Esophagus squamous epithelium (tissue), 5 donors: ENCODE results near the gene ABHD11. TPM values are rescaled to one million over a fixed set of nuclear protein-coding genes. Genes with fewer than 3 reads are reported as not detected.
A peak's percentile ranks its signal among the peaks of the same experiment; 100 is the strongest.

Experiments
- DNase-seq: peaks from one replicate; lab custom pipeline; 2025; lab: John Stamatoyannopoulos, UW
- H3K27ac ChIP-seq, 4 donors: fragments of 200-600 bp; sonication (generic); one replicate each; pipeline ENCODE4 v1.5.1; 2016 to 2019; ENCODE audit warnings: mild to moderate bottlenecking in 1 of 4
- H3K27me3 ChIP-seq, 4 donors: fragments of 200-600 bp; sonication (generic); 1 replicate in 3 of 4; 2 replicates in 1 of 4; pipeline versions ENCODE4 v1.5.1 to v1.6.0; 2017 to 2021; ENCODE audit warnings: antibody characterized with exemption in 1 of 4
- H3K36me3 ChIP-seq, 3 donors: fragments of 200-600 bp; sonication (generic); one replicate each; pipeline ENCODE4 v1.5.1; 2016 to 2019
- H3K4me1 ChIP-seq, 3 donors: fragments of 200-600 bp; sonication (generic); one replicate each; pipeline ENCODE4 v1.5.1; 2017 to 2019
- H3K4me3 ChIP-seq, 4 donors: fragments of 200-600 bp; sonication (generic); 1 replicate in 3 of 4; 2 replicates in 1 of 4; pipeline ENCODE4 v1.5.1; 2016 to 2019; ENCODE audit warnings: mild to moderate bottlenecking in 2 of 4, moderate library complexity in 1 of 4
- H3K9me3 ChIP-seq, 3 donors: fragments of 200-600 bp; sonication (generic); one replicate each; pipeline ENCODE4 v1.5.1; 2016 to 2019
- CTCF ChIP-seq, 6 experiments: fragments of 450-650 bp in 4 of 6; fragments of 200-600 bp in 2 of 6; sonication (generic) in 2 of 6; IDR thresholded peaks; one replicate each; pipeline ENCODE4 v1.5.1; 2016 to 2019; ENCODE audit warnings: antibody characterized with exemption in 6 of 6, mild to moderate bottlenecking in 4 of 6, moderate library complexity in 4 of 6
- POLR2A ChIP-seq, 4 donors: fragments of 450-650 bp; IDR thresholded peaks; one replicate each; pipeline ENCODE4 v1.6.1; 2017; ENCODE audit warnings: antibody characterized with exemption in 4 of 4, mild to moderate bottlenecking in 4 of 4, moderate library complexity in 3 of 4
- WGBS, 2 donors: methylation state at CpG; one replicate each; pipeline ENCODE4 v1.1.5; 2018; 5-methylcytosine and 5-hydroxymethylcytosine counted together
- intact Hi-C: fragments of 100-400 bp; cut with DNase I; formaldehyde crosslinking; loops from one replicate; pipeline ENCODE4 v1.15.0; 2022
- total RNA-seq, 4 donors: library from RNA; depleted of rRNA; stranded (reverse); fragments of >200 nt; gene quantifications; one replicate each; pipeline ENCODE4 v1.1.0, GENCODE V29; 2016
- donor health status: DM: yes; HTN: yes; CAD: no.

Gene ABHD11
- total RNA-seq, 4 donors from 2014 or later: 8.3 to 22.6 (median 19.3) TPM

GRCh38 chr7:73761854-73762658 lies 23.5 kb upstream of the ABHD11 start:
- intact Hi-C loops: no loop called here
- 47 to 60% methylated on average over 5 to 6 of the region's 8 CpGs for WGBS, 2 donors

GRCh38 chr7:73758581-73759138 lies 20.1 kb upstream of the ABHD11 start:
- intact Hi-C loops: no loop called here
- Histone ChIP-seq H3K27me3 (no peaks in the 10 kb centered on the region), H3K4me3 (no peak overlapping the region), H3K4me1 (no peaks in the 10 kb centered on the region), H3K36me3 (no peaks in the 10 kb centered on the region), H3K9me3 (no peaks in the 10 kb centered on the region), H3K27ac (peak overlapping the region in 1 of 4 donors; percentile 28)
- TF ChIP-seq CTCF (IDR thresholded peaks at IDR 0.05) (no peak), POLR2A (IDR thresholded peaks at IDR 0.05) (no peak)
- WGBS, 2 donors: 69 to 100% methylated on average over 1 to 5 of the region's 7 CpGs
- DNase-seq: no peak

More at GRCh38 chr7:73761854-73762658, 23.5 kb upstream of the ABHD11 start:
- Histone ChIP-seq H3K4me3 (no peak overlapping the region), H3K27ac (no peak overlapping the region), H3K36me3 (no peaks in the 10 kb centered on the region), H3K27me3 (peaks cover 0 to under 1% (median 0%) of the 10 kb centered on the region in 4 donors), H3K9me3 (no peaks in the 10 kb centered on the region), H3K4me1 (no peaks in the 10 kb centered on the region)
- no peak for TF ChIP-seq POLR2A (IDR thresholded peaks at IDR 0.05)
- TF ChIP-seq CTCF (IDR thresholded peaks at IDR 0.05): no peak
- no peak for DNase-seq

GRCh38 chr7:73749931-73750776 lies 11.6 kb upstream of the ABHD11 start:
- WGBS, 2 donors: 77 to 85% methylated on average over 12 to 15 of the region's 16 CpGs
- DNase-seq: no peak
- Histone ChIP-seq H3K4me3 (no peak overlapping the region), H3K36me3 (no peaks in the 10 kb centered on the region), H3K4me1 (peaks cover 0 to 15% (median 0%) of the 10 kb centered on the region in 3 donors), H3K27me3 (no peaks in the 10 kb centered on the region), H3K27ac (no peak overlapping the region), H3K9me3 (no peaks in the 10 kb centered on the region)
- intact Hi-C loops: no loop called here
- TF ChIP-seq CTCF (IDR thresholded peaks at IDR 0.05) (no peak), POLR2A (IDR thresholded peaks at IDR 0.05) (no peak)

GRCh38 chr7:73746378-73746777 lies 7.8 kb upstream of the ABHD11 start:
- intact Hi-C loops: no loop called here
- 24 to 31% methylated on average over 4 of the region's 4 CpGs for WGBS, 2 donors
- H3K27ac ChIP-seq: peak overlapping the region in 2 of 4 donors; percentile 15 to 73
- H3K4me3 ChIP-seq: no peak overlapping the region
- H3K36me3 ChIP-seq: no peaks in the 10 kb centered on the region
- no peaks in the 10 kb centered on the region for H3K27me3 ChIP-seq
- no peaks in the 10 kb centered on the region for H3K9me3 ChIP-seq
- H3K4me1 ChIP-seq: peaks cover 11 to 49% (median 23%) of the 10 kb centered on the region in 3 donors
- DNase-seq: no peak
- TF ChIP-seq CTCF (IDR thresholded peaks at IDR 0.05) (no peak), POLR2A (IDR thresholded peaks at IDR 0.05) (no peak)
